AG09319 (cell line): ENCODE data around the gene PLXND1.
"Not testable (repeated sequence)": the region's sequence is repeated elsewhere in the genome, so short reads cannot be mapped to it uniquely, and the experiment has no call there.

Experiments used
- DNase-seq: peaks from one replicate; pipeline ENCODE4 v3.0.0-alpha.2; 2010; ENCODE audit warnings: low read depth; ENCODE audit errors: extremely low read depth
- CTCF ChIP-seq: IDR thresholded peaks from 2 replicates; pipeline ENCODE4 v1.5.1; 2011; ENCODE audit warnings: low read depth, mild to moderate bottlenecking, inconsistent platforms, low read length, moderate library complexity

PLXND1 gene

GRCh38 chr3:129519896-129520715, 86.4 kb downstream of the PLXND1 start:
- no peak for TF ChIP-seq CTCF
- no peak for DNase-seq

GRCh38 chr3:129519449-129519848, 87.0 kb downstream of the PLXND1 start:
- no peak for DNase-seq
- TF ChIP-seq CTCF = no peak

- no peak for TF ChIP-seq CTCF
- no peak for DNase-seq
Observed at GRCh38 chr3:129518581-129518980, 87.9 kb downstream of the PLXND1 start.

- TF ChIP-seq CTCF = no peak
- DNase-seq = no peak
Observed at GRCh38 chr3:129518038-129518561, 88.4 kb downstream of the PLXND1 start.

GRCh38 chr3:129517516-129517915, 89.0 kb downstream of the PLXND1 start:
- TF ChIP-seq CTCF = no peak
- DNase-seq = no peak

- not testable (repeated sequence) for DNase-seq
Observed at GRCh38 chr3:129515821-129516432, 90.5 kb downstream of the PLXND1 start.

GRCh38 chr3:129515108-129515820, 91.2 kb downstream of the PLXND1 start:
- DNase-seq = not testable (repeated sequence)

GRCh38 chr3:129514563-129514962, 91.9 kb downstream of the PLXND1 start:
- TF ChIP-seq CTCF = no peak
- no peak for DNase-seq
